ENCODE results near the gene GABRR2.

GRCh38 chr6:89299466-89299850 lies 15.6 kb downstream of the GABRR2 start:
- TF ChIP-seq CTCF (IDR thresholded peaks at IDR 0.05; ENCODE audit: poor library complexity, severe bottlenecking) (no peak), REST (IDR thresholded peaks at IDR 0.05; ENCODE audit: borderline replicate concordance) (no peak), POLR2AphosphoS5 (IDR thresholded peaks at IDR 0.05) (no peak), EZH2 (IDR thresholded peaks at IDR 0.05; ENCODE audit: borderline replicate concordance, insufficient read depth, low read length, poor library complexity, severe bottlenecking) (no peak), EP300 (conservative IDR thresholded peaks at IDR 0.05; ENCODE audit: poor library complexity, severe bottlenecking) (no peak), TAF1 (IDR thresholded peaks at IDR 0.05; ENCODE audit: low read depth) (no peak), RAD21 (conservative IDR thresholded peaks at IDR 0.05) (no peak), SMC3 (conservative IDR thresholded peaks at IDR 0.05; ENCODE audit: poor library complexity) (no peak), MXI1 (conservative IDR thresholded peaks at IDR 0.05; ENCODE audit: poor library complexity, severe bottlenecking) (no peak)
